CD4-positive, CD25-positive, alpha-beta regulatory T cell (primary cell): ENCODE results near the gene TPCN2. TPM values are rescaled to one million over a fixed set of nuclear protein-coding genes. Genes with fewer than 3 reads are reported as not detected.
A peak's percentile ranks its signal among the peaks of the same experiment; 100 is the strongest.

Experiments used
- ATAC-seq, 2 donors: fragments of 150-1000 bp; cut with Tn5 transposase; one replicate each; pipeline ENCODE4 v1.10.0; 2021; ENCODE audit warnings: low read depth in 2 of 2, moderate number of reproducible peaks in 2 of 2, moderate library complexity in 1 of 2
- DNase-seq, 3 donors: peaks; one replicate each; pipeline versions ENCODE4 v3.0.0 to v3.0.0-alpha.2; 2012 to 2022; ENCODE audit warnings: mixed read lengths in 1 of 3
- H3K27ac ChIP-seq: one replicate; pipeline ENCODE4 v1.7.0; 2013; ENCODE audit warnings: mild to moderate bottlenecking, low read length; ENCODE audit not compliant: insufficient read depth, poor library complexity, severe bottlenecking
- H3K27me3 ChIP-seq: one replicate; pipeline ENCODE4 v1.7.0; 2013; ENCODE audit warnings: low read length; ENCODE audit not compliant: control insufficient read depth, insufficient read depth
- H3K36me3 ChIP-seq: one replicate; pipeline ENCODE4 v1.7.0; 2013; ENCODE audit warnings: mild to moderate bottlenecking, low read length, moderate library complexity; ENCODE audit not compliant: control insufficient read depth, insufficient read depth
- H3K4me1 ChIP-seq: 2 replicates; pipeline ENCODE4 v1.7.0; 2013; ENCODE audit warnings: mild to moderate bottlenecking, low read length; ENCODE audit not compliant: insufficient read depth, control insufficient read depth, poor library complexity, severe bottlenecking
- H3K4me3 ChIP-seq: one replicate; pipeline ENCODE4 v1.7.0; 2013; ENCODE audit warnings: low read depth, mild to moderate bottlenecking, low read length, moderate library complexity
- H3K9me3 ChIP-seq, 2 experiments: 1 replicate in 1 of 2; 2 replicates in 1 of 2; pipeline ENCODE4 v1.7.0; 2013; ENCODE audit warnings: low read length in 2 of 2, mild to moderate bottlenecking in 1 of 2, moderate library complexity in 1 of 2; ENCODE audit not compliant: control insufficient read depth in 2 of 2
- H3K27ac Mint-ChIP-seq, 3 donors: one replicate each; pipeline ENCODE4 v1.8.0; 2020 to 2022; ENCODE audit warnings: mild to moderate bottlenecking in 3 of 3, mixed read lengths in 3 of 3, moderate library complexity in 2 of 3
- H3K27me3 Mint-ChIP-seq: one replicate; pipeline ENCODE4 v1.8.0; 2022; ENCODE audit warnings: mild to moderate bottlenecking, mixed read lengths
- H3K36me3 Mint-ChIP-seq: one replicate; pipeline ENCODE4 v1.8.0; 2020; ENCODE audit warnings: mixed read lengths
- H3K4me1 Mint-ChIP-seq, 4 donors: one replicate each; pipeline ENCODE4 v1.8.0; 2020 to 2022; ENCODE audit warnings: mixed read lengths in 4 of 4, mild to moderate bottlenecking in 1 of 4
- H3K4me3 Mint-ChIP-seq, 4 donors: one replicate each; pipeline ENCODE4 v1.8.0; 2020 to 2022; ENCODE audit warnings: mild to moderate bottlenecking in 4 of 4, mixed read lengths in 4 of 4, moderate library complexity in 3 of 4
- H3K9me3 Mint-ChIP-seq, 7 donors: one replicate each; pipeline ENCODE4 v1.8.0; 2020 to 2022; ENCODE audit warnings: mixed read lengths in 7 of 7, mild to moderate bottlenecking in 3 of 7, moderate library complexity in 2 of 7
- polyA plus RNA-seq, 4 donors: library from polyadenylated mRNA; unstranded; fragments of 300-500 nt; fragmentation: Illumina TruSeq; gene quantifications; one replicate each; pipeline ENCODE4 v1.2.3, GENCODE V29; 2021
- total RNA-seq: library from RNA; stranded (reverse); gene quantifications from one replicate; pipeline ENCODE4 v1.2.3, GENCODE V29; 2022

Gene TPCN2
- total and polyA plus RNA-seq, 5 donors from 2014 or later, result 5.9 to 20.5 (median 6.6) TPM

DNA sequence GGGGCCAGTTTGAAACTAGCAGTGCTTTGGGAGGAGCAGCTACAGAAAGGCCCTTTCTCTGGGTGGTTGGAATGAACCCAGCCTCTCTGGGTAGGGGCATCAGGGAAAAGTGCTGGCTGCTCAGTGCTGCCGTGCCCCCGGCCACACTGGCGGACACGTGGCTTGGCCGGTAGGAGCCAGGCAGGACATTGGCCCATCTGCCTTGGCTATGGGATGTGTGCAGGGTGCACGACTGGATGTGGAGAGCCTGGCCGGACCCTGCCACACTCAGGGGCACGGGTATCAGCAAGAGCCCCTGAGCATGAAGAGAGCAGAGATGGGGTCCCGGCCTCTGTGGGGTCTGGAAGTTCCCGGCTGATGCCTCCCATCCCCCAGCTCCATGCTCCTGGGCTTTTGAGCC is 46.6 kb downstream of the TPCN2 start:
- Mint-ChIP-seq H3K4me1 (peaks cover 0 to 5% (median 0%) of the 10 kb centered on the region in 4 donors), H3K27ac (no peak overlapping the region), H3K9me3 (no peaks in the 10 kb centered on the region)

GRCh38 chr11:69096473-69096872 is 47.7 kb downstream of the TPCN2 start:
- ATAC-seq, result no peak
- DNase-seq, result no peak
- Mint-ChIP-seq H3K27me3 (no peaks in the 10 kb centered on the region), H3K4me1 (peaks cover 0 to 5% (median under 1%) of the 10 kb centered on the region in 4 donors), H3K4me3 (no peak overlapping the region), H3K36me3 (peaks cover 7% of the 10 kb centered on the region), H3K9me3 (no peaks in the 10 kb centered on the region), H3K27ac (no peak overlapping the region)
- peaks cover under 1% of the 10 kb centered on the region for H3K4me1 ChIP-seq
- H3K4me3 ChIP-seq, result no peak overlapping the region
- H3K27ac ChIP-seq, result no peak overlapping the region
- H3K27me3 ChIP-seq, result no peaks in the 10 kb centered on the region
- no peaks in the 10 kb centered on the region for H3K36me3 ChIP-seq
- H3K9me3 ChIP-seq, result no peaks in the 10 kb centered on the region

More for the DNA sequence above, 46.6 kb downstream of the TPCN2 start:
- Histone ChIP-seq H3K4me1 (no peaks in the 10 kb centered on the region), H3K27me3 (no peaks in the 10 kb centered on the region), H3K36me3 (peaks cover 2% of the 10 kb centered on the region), H3K27ac (no peak overlapping the region), H3K9me3 (no peaks in the 10 kb centered on the region), H3K4me3 (no peak overlapping the region)
- no peak overlapping the region for H3K4me3 Mint-ChIP-seq
- H3K27me3 Mint-ChIP-seq, result no peaks in the 10 kb centered on the region
- H3K36me3 Mint-ChIP-seq, result peaks cover 8% of the 10 kb centered on the region
- DNase-seq (no peak), ATAC-seq (no peak)

GRCh38 chr11:69097263-69097662 is 48.5 kb downstream of the TPCN2 start:
- Mint-ChIP-seq H3K36me3 (peaks cover 7% of the 10 kb centered on the region), H3K4me1 (peaks cover 0 to 5% (median 1%) of the 10 kb centered on the region in 4 donors), H3K27me3 (no peaks in the 10 kb centered on the region), H3K9me3 (no peaks in the 10 kb centered on the region), H3K4me3 (no peak overlapping the region), H3K27ac (no peak overlapping the region)
- ATAC-seq (no peak), DNase-seq (no peak)
- peaks cover 4% of the 10 kb centered on the region for H3K4me1 ChIP-seq
- no peak overlapping the region for H3K27ac ChIP-seq
- no peaks in the 10 kb centered on the region for H3K36me3 ChIP-seq
- H3K27me3 ChIP-seq, result no peaks in the 10 kb centered on the region
- no peaks in the 10 kb centered on the region for H3K9me3 ChIP-seq
- no peak overlapping the region for H3K4me3 ChIP-seq

- Mint-ChIP-seq H3K9me3 (no peaks in the 10 kb centered on the region), H3K4me3 (no peak overlapping the region), H3K4me1 (peaks cover 0 to 3% (median 1%) of the 10 kb centered on the region in 4 donors), H3K27ac (no peak overlapping the region), H3K36me3 (no peaks in the 10 kb centered on the region), H3K27me3 (no peaks in the 10 kb centered on the region)
- no peaks in the 10 kb centered on the region for H3K27me3 ChIP-seq
- H3K4me1 ChIP-seq, result peaks cover 4% of the 10 kb centered on the region
- no peaks in the 10 kb centered on the region for H3K9me3 ChIP-seq
- no peak overlapping the region for H3K4me3 ChIP-seq
- no peak for ATAC-seq
- no peak overlapping the region for H3K27ac ChIP-seq
- H3K36me3 ChIP-seq, result no peaks in the 10 kb centered on the region
- DNase-seq, result no peak
Measured at GRCh38 chr11:69099180-69099579, 50.4 kb downstream of the TPCN2 start.

DNA sequence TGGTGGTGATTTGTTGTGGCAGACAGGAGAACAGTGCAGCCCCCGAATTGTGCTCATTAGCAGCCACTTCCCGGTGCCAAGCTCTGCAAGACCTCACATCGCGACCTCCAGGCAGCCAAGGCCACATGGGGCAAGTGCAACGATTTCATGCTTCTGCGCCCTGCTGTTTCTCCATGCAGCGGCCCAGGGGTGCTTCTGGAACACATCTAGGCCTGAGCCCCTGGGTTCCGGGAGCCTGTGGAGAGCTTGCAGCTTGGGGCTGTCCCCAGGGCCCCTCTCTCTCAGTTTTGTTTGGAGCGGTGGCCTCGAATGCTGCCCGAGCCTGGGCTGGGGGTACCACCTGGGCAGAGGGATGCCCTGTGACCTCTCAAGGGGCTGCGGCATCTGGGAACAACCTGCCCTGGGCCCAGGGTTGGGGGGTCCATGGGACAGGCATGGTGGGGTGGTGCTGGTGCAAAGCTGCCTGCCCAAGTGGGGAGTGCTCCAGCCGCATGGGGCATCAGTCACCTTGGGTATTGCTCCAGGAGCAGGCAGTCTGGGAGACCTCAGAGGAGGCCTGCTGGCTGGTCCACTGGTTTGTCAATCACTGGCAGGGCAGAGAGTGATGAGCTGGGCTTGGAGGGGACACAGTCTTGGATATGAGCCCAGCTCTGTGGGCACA is 51.9 kb downstream of the TPCN2 start:
- no peak overlapping the region for H3K27ac ChIP-seq
- Mint-ChIP-seq H3K4me3 (no peak overlapping the region), H3K36me3 (no peaks in the 10 kb centered on the region), H3K27ac (no peak overlapping the region), H3K4me1 (peaks cover 0 to 3% (median 1%) of the 10 kb centered on the region in 4 donors), H3K9me3 (no peaks in the 10 kb centered on the region), H3K27me3 (no peaks in the 10 kb centered on the region)
- no peak overlapping the region for H3K4me3 ChIP-seq
- H3K4me1 ChIP-seq, result peaks cover 4% of the 10 kb centered on the region
- no peak for DNase-seq
- no peaks in the 10 kb centered on the region for H3K36me3 ChIP-seq
- no peaks in the 10 kb centered on the region for H3K27me3 ChIP-seq
- no peaks in the 10 kb centered on the region for H3K9me3 ChIP-seq
- no peak for ATAC-seq

- ATAC-seq, result peak; percentile 82 to 83
- no peaks in the 10 kb centered on the region for H3K27me3 Mint-ChIP-seq
Measured at GRCh38 chr11:69101115-69101791, 52.5 kb downstream of the TPCN2 start.

DNA sequence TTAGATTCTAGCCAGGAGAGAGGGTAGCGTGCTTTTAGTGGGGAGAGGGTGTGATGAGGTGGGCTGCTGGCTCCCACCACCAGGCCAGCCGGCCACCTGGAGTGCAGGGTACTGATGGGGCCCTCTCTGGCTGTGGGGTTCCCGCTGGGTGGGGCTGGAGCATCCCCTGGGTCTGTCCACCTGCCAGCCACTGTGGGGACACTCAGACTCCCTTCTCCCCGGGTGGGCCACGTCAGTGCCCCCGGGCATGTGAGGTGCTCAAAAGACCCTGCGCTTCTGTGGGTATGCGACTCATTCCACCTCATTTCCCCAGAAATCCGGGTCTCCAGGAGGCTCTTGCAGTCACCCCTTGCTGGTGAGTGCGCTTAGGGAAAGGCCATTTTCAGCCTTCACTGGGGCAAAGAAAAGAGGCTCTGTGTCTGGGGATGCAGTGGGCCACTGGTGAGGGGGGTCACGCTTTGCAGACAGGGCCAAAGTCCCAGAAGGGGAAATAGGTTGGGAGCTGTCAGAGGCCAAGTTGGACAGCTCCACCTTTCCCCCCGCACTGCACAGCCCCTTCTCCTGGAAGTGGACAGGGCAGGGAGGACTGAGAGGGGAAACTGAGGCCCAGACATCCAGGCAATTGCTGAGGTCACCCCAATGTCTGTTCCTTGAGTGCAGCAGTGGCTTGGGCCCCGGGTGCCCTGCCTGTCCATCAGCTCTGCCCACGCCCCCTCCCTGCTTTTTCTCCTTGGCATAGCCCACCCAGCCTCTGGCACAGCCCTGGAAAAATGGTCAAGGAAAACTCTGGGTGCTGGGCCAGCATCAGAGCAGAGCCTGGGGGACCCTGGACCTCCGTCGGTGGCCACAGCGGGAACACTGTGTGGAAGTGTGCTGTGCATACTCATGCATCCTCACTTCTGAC is 53.3 kb downstream of the TPCN2 start:
- Mint-ChIP-seq H3K27ac (no peak overlapping the region), H3K4me1 (peaks cover 0 to 6% (median 0%) of the 10 kb centered on the region in 4 donors), H3K36me3 (no peaks in the 10 kb centered on the region), H3K27me3 (no peaks in the 10 kb centered on the region), H3K9me3 (peaks cover 0 to 2% (median 0%) of the 10 kb centered on the region in 7 donors), H3K4me3 (no peak overlapping the region)
- H3K27me3 ChIP-seq, result no peaks in the 10 kb centered on the region
- no peaks in the 10 kb centered on the region for H3K36me3 ChIP-seq
- no peaks in the 10 kb centered on the region for H3K9me3 ChIP-seq
- peaks cover 4% of the 10 kb centered on the region for H3K4me1 ChIP-seq
- ATAC-seq, result no peak
- DNase-seq, result no peak
- H3K27ac ChIP-seq, result no peak overlapping the region
- no peak overlapping the region for H3K4me3 ChIP-seq

More at GRCh38 chr11:69101115-69101791, 52.5 kb downstream of the TPCN2 start:
- Histone ChIP-seq H3K27me3 (no peaks in the 10 kb centered on the region), H3K27ac (no peak overlapping the region), H3K4me3 (no peak overlapping the region), H3K36me3 (no peaks in the 10 kb centered on the region), H3K9me3 (no peaks in the 10 kb centered on the region), H3K4me1 (peaks cover 4% of the 10 kb centered on the region)
- Mint-ChIP-seq H3K9me3 (no peaks in the 10 kb centered on the region), H3K4me3 (no peak overlapping the region), H3K36me3 (no peaks in the 10 kb centered on the region), H3K27ac (no peak overlapping the region), H3K4me1 (peaks cover 0 to 3% (median 0%) of the 10 kb centered on the region in 4 donors)
- peak; percentile 50 to 75 (median 63) for DNase-seq
